Stomach (tissue), 9 donors: ENCODE data around the gene NRIP2. TPM values are rescaled to one million over a fixed set of nuclear protein-coding genes. Genes with fewer than 3 reads are reported as not detected.

ENCODE experiments used
- DNase-seq, 2 donors: peaks; one replicate each; pipeline versions ENCODE4 v3.0.0 to v3.0.0-alpha.2; 2013 to 2019
- H3K27ac ChIP-seq, 5 donors: fragments of 200-600 bp in 4 of 5; sonication (generic) in 4 of 5; one replicate each; pipeline ENCODE4 v1.5.1; 2013 to 2019; ENCODE audit warnings: mild to moderate bottlenecking in 1 of 5, moderate library complexity in 1 of 5
- H3K27me3 ChIP-seq, 3 donors: fragments of 200-600 bp; sonication (generic); one replicate each; pipeline ENCODE4 v1.5.1; 2017 to 2019; ENCODE audit warnings: mixed run types in 1 of 3
- H3K36me3 ChIP-seq, 4 donors: fragments of 200-600 bp; sonication (generic); 1 replicate in 3 of 4; 2 replicates in 1 of 4; pipeline ENCODE4 v1.5.1; 2016 to 2019
- H3K4me1 ChIP-seq, 4 donors: fragments of 200-600 bp; sonication (generic); one replicate each; pipeline ENCODE4 v1.5.1; 2016 to 2019
- H3K4me3 ChIP-seq, 4 donors: fragments of 200-600 bp; sonication (generic) in 3 of 4; one replicate each; pipeline ENCODE4 v1.5.1; 2016 to 2019; ENCODE audit warnings: mild to moderate bottlenecking in 1 of 4
- H3K9me3 ChIP-seq, 4 donors: fragments of 200-600 bp; sonication (generic); one replicate each; pipeline ENCODE4 v1.5.1; 2016 to 2019
- CTCF ChIP-seq, 7 experiments: fragments of 450-650 bp in 4 of 7; fragments of 200-600 bp in 3 of 7; sonication (generic) in 3 of 7; IDR thresholded peaks; one replicate each; pipeline ENCODE4 v1.5.1; 2016 to 2019; ENCODE audit warnings: antibody characterized with exemption in 7 of 7, control low read depth in 2 of 7, mild to moderate bottlenecking in 1 of 7
- EP300 ChIP-seq: sonication (generic); formaldehyde crosslinking; IDR thresholded peaks from one replicate; pipeline ENCODE4 v1.6.1; 2017; ENCODE audit warnings: antibody characterized with exemption
- POLR2A ChIP-seq, 4 donors: fragments of 450-650 bp; IDR thresholded peaks; one replicate each; pipeline ENCODE4 v1.6.1; 2016; ENCODE audit warnings: antibody characterized with exemption in 4 of 4, control low read depth in 2 of 4, mild to moderate bottlenecking in 1 of 4, moderate library complexity in 1 of 4
- POLR2AphosphoS5 ChIP-seq, 3 donors: sonication (generic); formaldehyde crosslinking; IDR thresholded peaks; one replicate each; pipeline ENCODE4 v1.6.1; 2016; ENCODE audit warnings: antibody characterized with exemption in 3 of 3
- WGBS, 5 donors: extraction: QIAGEN DNeasy Blood & Tissue Kit in 3 of 5; methylation state at CpG; one replicate each; pipeline versions ENCODE4 v1.1.5 to v1.1.7; 2013 to 2018; 5-methylcytosine and 5-hydroxymethylcytosine counted together
- intact Hi-C: fragments of 100-400 bp; cut with DNase I; formaldehyde crosslinking; loops from one replicate; pipeline ENCODE4 v1.15.1; 2023; ENCODE audit warnings: low total_unique reads
- polyA plus RNA-seq, 3 donors: library from polyadenylated mRNA; stranded (reverse); fragments of 200-250 nt; gene quantifications; one replicate each; pipeline ENCODE4 v1.2.3, GENCODE V29; 2013
- total RNA-seq, 5 donors: library from RNA; depleted of rRNA; stranded (reverse); fragments of >200 nt; gene quantifications; one replicate each; pipeline versions ENCODE4 v1.1.0 to v1.2.3, GENCODE V29; 2014 to 2016
- donor health status: healthy with polysubstance abuse.
- donor health status: Bipolar disorder and iron deficiency.
- donor health status: healthy.

NRIP2 gene
- total and polyA plus RNA-seq, 8 donors = 0.31 to 24.3 (median 0.89) TPM; not detected in 2

- no peak for TF ChIP-seq POLR2A (IDR thresholded peaks at IDR 0.05)
- no peak for TF ChIP-seq POLR2AphosphoS5 (IDR thresholded peaks at IDR 0.05)
- no peak for TF ChIP-seq CTCF (IDR thresholded peaks at IDR 0.05)
- intact Hi-C loops = no loop called here
- Histone ChIP-seq H3K27me3 (no peaks in the 10 kb centered on the region), H3K4me1 (peaks cover 0 to 7% (median 1%) of the 10 kb centered on the region in 4 donors), H3K36me3 (peaks cover 0 to 45% (median 17%) of the 10 kb centered on the region in 4 donors), H3K4me3 (no peak overlapping the region), H3K9me3 (no peaks in the 10 kb centered on the region), H3K27ac (peak overlapping the region in 3 of 5 donors; percentile 18 to 27 (median 20))
- 72 to 80% (median 79%) methylated on average over 9 of the region's 9 CpGs for WGBS, 5 donors
- DNase-seq = no peak
Observed at GRCh38 chr12:2844786-2845185, 10.0 kb upstream of the NRIP2 start.

GRCh38 chr12:2842948-2843347 is 8.1 kb upstream of the NRIP2 start:
- Histone ChIP-seq H3K4me3 (no peak overlapping the region), H3K36me3 (peaks cover 0 to 59% (median 27%) of the 10 kb centered on the region in 4 donors), H3K27me3 (no peaks in the 10 kb centered on the region), H3K9me3 (no peaks in the 10 kb centered on the region), H3K4me1 (peaks cover 0 to 3% (median 0%) of the 10 kb centered on the region in 4 donors), H3K27ac (peak overlapping the region in 2 of 5 donors; percentile 14 to 24)
- no peak for TF ChIP-seq CTCF (IDR thresholded peaks at IDR 0.05)
- no peak for TF ChIP-seq POLR2A (IDR thresholded peaks at IDR 0.05)
- no peak for TF ChIP-seq POLR2AphosphoS5 (IDR thresholded peaks at IDR 0.05)
- no peak for DNase-seq
- 74 to 89% (median 85%) methylated on average over 4 to 5 of the region's 5 CpGs for WGBS, 5 donors
- intact Hi-C loops = no loop called here

DNA sequence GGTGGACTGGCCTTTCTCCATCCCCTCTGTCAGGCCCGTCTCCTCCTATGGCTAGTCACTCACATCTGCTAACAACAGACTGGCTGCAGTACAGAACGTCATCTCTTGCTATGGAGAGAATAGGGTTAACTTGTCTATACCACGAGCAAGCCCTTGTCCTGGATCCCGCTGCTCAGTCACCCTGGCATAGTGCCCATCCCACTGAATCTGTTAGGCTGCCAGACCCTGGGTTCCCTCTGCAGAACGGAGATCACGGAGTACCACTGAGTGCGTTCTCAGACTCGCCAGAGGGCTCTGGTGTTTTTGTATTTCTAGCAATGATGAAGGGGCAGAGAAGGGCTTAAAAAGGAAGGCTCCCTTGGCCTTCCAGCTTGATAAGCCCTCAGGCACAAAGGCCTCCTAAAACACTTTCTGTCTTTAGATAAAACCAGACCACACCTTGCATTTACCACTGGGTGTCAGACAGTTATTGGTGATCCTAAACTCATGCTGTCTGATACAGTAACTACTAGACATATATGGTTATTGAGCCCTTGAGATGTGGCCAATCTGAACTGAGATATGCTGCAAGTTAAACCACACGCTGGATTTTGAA is 6.3 kb upstream of the NRIP2 start:
- DNase-seq = no peak
- no peaks in the 10 kb centered on the region for H3K27me3 ChIP-seq
- no peak overlapping the region for H3K4me3 ChIP-seq
- no peak overlapping the region for H3K27ac ChIP-seq
- H3K4me1 ChIP-seq = peaks cover 0 to 3% (median 0%) of the 10 kb centered on the region in 4 donors
- 54 to 72% (median 65%) methylated on average over 9 of the region's 9 CpGs for WGBS, 5 donors
- no peaks in the 10 kb centered on the region for H3K9me3 ChIP-seq
- intact Hi-C loops = no loop called here
- TF ChIP-seq POLR2A (IDR thresholded peaks at IDR 0.05) = no peak
- no peak for TF ChIP-seq POLR2AphosphoS5 (IDR thresholded peaks at IDR 0.05)
- no peak for TF ChIP-seq CTCF (IDR thresholded peaks at IDR 0.05)
- TF ChIP-seq EP300 = no peak
- H3K36me3 ChIP-seq = peaks cover 0 to 51% (median 25%) of the 10 kb centered on the region in 4 donors

DNA sequence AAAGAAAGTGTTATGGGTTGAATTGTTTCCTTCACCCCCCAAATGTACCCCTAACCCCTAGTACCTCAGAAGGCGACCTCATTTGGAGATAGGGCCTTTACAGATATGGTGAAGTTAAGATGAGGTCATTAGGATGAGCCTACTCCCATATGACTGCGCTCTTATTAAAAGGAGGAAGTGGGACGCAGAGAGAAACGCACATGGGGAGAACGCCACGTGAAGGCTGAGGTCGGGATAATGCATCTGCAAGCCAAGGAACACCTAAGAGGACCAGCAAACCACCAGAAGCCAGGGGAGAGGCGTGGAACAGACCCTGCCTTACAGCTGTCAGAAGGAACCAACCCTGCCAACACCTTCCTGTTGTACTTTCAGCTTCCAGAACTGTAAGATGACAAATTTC is 1.7 kb upstream of the NRIP2 start:
- H3K27ac ChIP-seq = no peak overlapping the region
- no peak for DNase-seq
- H3K4me1 ChIP-seq = peaks cover 9 to 19% (median 12%) of the 10 kb centered on the region in 4 donors
- WGBS, 5 donors = 80 to 97% (median 85%) methylated on average over 8 of the region's 8 CpGs
- H3K9me3 ChIP-seq = no peaks in the 10 kb centered on the region
- intact Hi-C loops = no loop called here
- peaks cover 0 to 6% (median 0%) of the 10 kb centered on the region in 3 donors for H3K27me3 ChIP-seq
- H3K4me3 ChIP-seq = no peak overlapping the region
- no peak for TF ChIP-seq POLR2AphosphoS5 (IDR thresholded peaks at IDR 0.05)
- no peak for TF ChIP-seq EP300
- TF ChIP-seq CTCF (IDR thresholded peaks at IDR 0.05) = no peak
- TF ChIP-seq POLR2A (IDR thresholded peaks at IDR 0.05) = no peak
- peaks cover 0 to 34% (median 23%) of the 10 kb centered on the region in 4 donors for H3K36me3 ChIP-seq
